ENCODE measurements around the gene USP25. TPM values are rescaled to one million over a fixed set of nuclear protein-coding genes. Genes with fewer than 3 reads are reported as not detected.

Gene USP25
- total RNA-seq, 1 experiment from 2014 or later = 42.0 TPM

- TF ChIP-seq AFF4 (CRISPR knock-in tag; IDR thresholded peaks at IDR 0.05; ENCODE audit: borderline replicate concordance) = no peak
- TF ChIP-seq IRF2 (CRISPR knock-in tag; IDR thresholded peaks at IDR 0.05; ENCODE audit: borderline replicate concordance, low read depth) = no peak
- TF ChIP-seq ZNF416 (CRISPR knock-in tag; IDR thresholded peaks at IDR 0.05) = no peak
- no peak for TF ChIP-seq ATF2 (CRISPR knock-in tag; IDR thresholded peaks at IDR 0.05; ENCODE audit: borderline replicate concordance, low read depth)
- TF ChIP-seq ARID4B (CRISPR knock-in tag; IDR thresholded peaks at IDR 0.05; ENCODE audit: borderline replicate concordance) = no peak
- TF ChIP-seq, protein P1, sequence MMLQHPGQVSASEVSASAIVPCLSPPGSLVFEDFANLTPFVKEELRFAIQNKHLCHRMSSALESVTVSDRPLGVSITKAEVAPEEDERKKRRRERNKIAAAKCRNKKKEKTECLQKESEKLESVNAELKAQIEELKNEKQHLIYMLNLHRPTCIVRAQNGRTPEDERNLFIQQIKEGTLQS (CRISPR knock-in tag; conservative IDR thresholded peaks at IDR 0.05) = no peak
- no peak for TF ChIP-seq ESRRA (CRISPR knock-in tag; IDR thresholded peaks at IDR 0.05; ENCODE audit: borderline replicate concordance)
- TF ChIP-seq ATF1 (CRISPR knock-in tag; IDR thresholded peaks at IDR 0.05) = no peak
These were observed 112.7 kb downstream of the USP25 start (continued) for GRCh38 chr21:15842565-15842880.

DNA sequence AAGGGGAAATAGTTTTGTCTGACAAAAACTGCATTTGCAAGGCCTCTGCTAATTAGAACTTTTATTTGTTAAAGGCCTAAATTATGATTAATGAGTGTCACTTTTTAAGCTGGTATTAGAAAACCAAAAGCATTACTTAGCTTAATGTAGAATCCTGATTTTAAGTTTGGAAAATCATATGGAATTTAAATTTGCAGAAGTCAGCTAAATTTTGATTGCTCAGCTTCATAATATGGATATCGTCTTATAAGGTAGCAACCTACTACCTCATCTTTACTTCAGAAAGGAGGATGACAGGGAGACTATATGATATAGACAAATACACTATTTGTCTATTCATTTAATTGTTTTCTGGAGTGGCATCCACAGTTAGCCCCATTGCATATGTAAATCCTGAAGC lies 114.0 kb downstream of the USP25 start:
- H3K9me3 Mint-ChIP-seq = no peaks in the 10 kb centered on the region

GRCh38 chr21:15848634-15849560 lies 119.1 kb downstream of the USP25 start:
- ATAC-seq (no peak), DNase-seq (ENCODE audit: low spot score) (no peak)
- no peak overlapping the region for H3K4me3 Mint-ChIP-seq
- no peaks in the 10 kb centered on the region; the same call in 1 of the 2 replicates for H3K36me3 Mint-ChIP-seq
- H3K27me3 Mint-ChIP-seq (ENCODE audit: low read depth) = no peaks in the 10 kb centered on the region
- no peaks in the 10 kb centered on the region for H3K4me1 Mint-ChIP-seq
- no peaks in the 10 kb centered on the region for H3K9me3 Mint-ChIP-seq
- CTCF ChIA-PET = no interaction called here
- H3K27ac Mint-ChIP-seq = no peak overlapping the region
- POLR2A ChIA-PET = no interaction called here
- TF ChIP-seq SMAD4 (CRISPR knock-in tag; IDR thresholded peaks at IDR 0.05) (no peak), SP1 (CRISPR knock-in tag; conservative IDR thresholded peaks at IDR 0.05) (no peak), ZNF416 (CRISPR knock-in tag; IDR thresholded peaks at IDR 0.05) (no peak), PRRX2 (CRISPR knock-in tag; IDR thresholded peaks at IDR 0.05) (no peak), NFYB (CRISPR knock-in tag; conservative IDR thresholded peaks at IDR 0.05; ENCODE audit: low read depth) (no peak), TP53 (CRISPR knock-in tag; IDR thresholded peaks at IDR 0.05) (no peak), JAZF1 (CRISPR knock-in tag; IDR thresholded peaks at IDR 0.05) (no peak), CREM (CRISPR knock-in tag; IDR thresholded peaks at IDR 0.05) (no peak), ELF4 (CRISPR knock-in tag; IDR thresholded peaks at IDR 0.05; ENCODE audit: low read depth) (no peak)
- TF ChIP-seq, protein P2, sequence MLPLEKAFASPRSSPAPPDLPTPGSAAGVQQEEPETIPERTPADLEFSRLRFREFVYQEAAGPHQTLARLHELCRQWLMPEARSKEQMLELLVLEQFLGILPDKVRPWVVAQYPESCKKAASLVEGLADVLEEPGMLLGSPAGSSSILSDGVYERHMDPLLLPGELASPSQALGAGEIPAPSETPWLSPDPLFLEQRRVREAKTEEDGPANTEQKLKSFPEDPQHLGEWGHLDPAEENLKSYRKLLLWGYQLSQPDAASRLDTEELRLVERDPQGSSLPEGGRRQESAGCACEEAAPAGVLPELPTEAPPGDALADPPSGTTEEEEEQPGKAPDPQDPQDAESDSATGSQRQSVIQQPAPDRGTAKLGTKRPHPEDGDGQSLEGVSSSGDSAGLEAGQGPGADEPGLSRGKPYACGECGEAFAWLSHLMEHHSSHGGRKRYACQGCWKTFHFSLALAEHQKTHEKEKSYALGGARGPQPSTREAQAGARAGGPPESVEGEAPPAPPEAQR (CRISPR knock-in tag; IDR thresholded peaks at IDR 0.05) = no peak
- TF ChIP-seq, protein P3, sequence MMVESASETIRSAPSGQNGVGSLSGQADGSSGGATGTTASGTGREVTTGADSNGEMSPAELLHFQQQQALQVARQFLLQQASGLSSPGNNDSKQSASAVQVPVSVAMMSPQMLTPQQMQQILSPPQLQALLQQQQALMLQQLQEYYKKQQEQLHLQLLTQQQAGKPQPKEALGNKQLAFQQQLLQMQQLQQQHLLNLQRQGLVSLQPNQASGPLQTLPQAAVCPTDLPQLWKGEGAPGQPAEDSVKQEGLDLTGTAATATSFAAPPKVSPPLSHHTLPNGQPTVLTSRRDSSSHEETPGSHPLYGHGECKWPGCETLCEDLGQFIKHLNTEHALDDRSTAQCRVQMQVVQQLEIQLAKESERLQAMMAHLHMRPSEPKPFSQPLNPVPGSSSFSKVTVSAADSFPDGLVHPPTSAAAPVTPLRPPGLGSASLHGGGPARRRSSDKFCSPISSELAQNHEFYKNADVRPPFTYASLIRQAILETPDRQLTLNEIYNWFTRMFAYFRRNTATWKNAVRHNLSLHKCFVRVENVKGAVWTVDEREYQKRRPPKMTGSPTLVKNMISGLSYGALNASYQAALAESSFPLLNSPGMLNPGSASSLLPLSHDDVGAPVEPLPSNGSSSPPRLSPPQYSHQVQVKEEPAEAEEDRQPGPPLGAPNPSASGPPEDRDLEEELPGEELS (CRISPR knock-in tag; IDR thresholded peaks at IDR 0.05) = no peak

More for the DNA sequence above, 114.0 kb downstream of the USP25 start:
- H3K36me3 Mint-ChIP-seq = no peaks in the 10 kb centered on the region; the same call in 1 of the 2 replicates
- ChIA-PET POLR2A (no interaction called here), CTCF (no interaction called here)
- TF ChIP-seq ZNF263 (CRISPR knock-in tag; IDR thresholded peaks at IDR 0.05; ENCODE audit: low read depth) (no peak), TEAD4 (CRISPR knock-in tag; IDR thresholded peaks at IDR 0.05) (no peak)
- no peak overlapping the region for H3K4me3 Mint-ChIP-seq
- DNase-seq (ENCODE audit: low spot score) (no peak), ATAC-seq (no peak)
- no peaks in the 10 kb centered on the region for H3K27me3 Mint-ChIP-seq (ENCODE audit: low read depth)
- H3K27ac Mint-ChIP-seq = no peak overlapping the region
- no peaks in the 10 kb centered on the region for H3K4me1 Mint-ChIP-seq
